ENCODE data around the gene TXNIP. TPM values are rescaled to one million over a fixed set of nuclear protein-coding genes. Genes with fewer than 3 reads are reported as not detected.

The TXNIP gene
- total RNA-seq, 4 donors from 2014 or later: 94.9 to 942 (median 328) TPM

GRCh38 chr1:145951526-145951925 lies 44.9 kb downstream of the TXNIP start:
- Histone ChIP-seq H3K27ac (no peak overlapping the region), H3K36me3 (peaks cover 0 to 9% (median 0%) of the 10 kb centered on the region in 3 donors), H3K27me3 (no peaks in the 10 kb centered on the region), H3K4me1 (peaks cover 0 to 49% (median 18%) of the 10 kb centered on the region in 3 donors), H3K4me3 (no peak overlapping the region), H3K9me3 (no peaks in the 10 kb centered on the region)
- intact Hi-C loops (cut with DNase I): no loop called here
- 100% methylated on average over 1 of the region's 1 CpG for WGBS, 2 donors
- TF ChIP-seq CTCF (IDR thresholded peaks at IDR 0.05) (no peak), POLR2A (IDR thresholded peaks at IDR 0.05) (no peak)
- DNase-seq: no peak

- TF ChIP-seq POLR2A (IDR thresholded peaks at IDR 0.05): no peak
- TF ChIP-seq CTCF (IDR thresholded peaks at IDR 0.05): no peak
- DNase-seq: no peak
- 90 to 91% methylated on average over 4 of the region's 4 CpGs for WGBS, 2 donors
- Histone ChIP-seq H3K27ac (no peak overlapping the region), H3K27me3 (no peaks in the 10 kb centered on the region), H3K36me3 (peaks cover 0 to 16% (median 0%) of the 10 kb centered on the region in 3 donors), H3K9me3 (no peaks in the 10 kb centered on the region), H3K4me1 (peaks cover 0 to 26% (median 0%) of the 10 kb centered on the region in 3 donors), H3K4me3 (no peak overlapping the region)
- intact Hi-C loops (cut with DNase I): no loop called here
Measured at GRCh38 chr1:145949219-145949618, 47.2 kb downstream of the TXNIP start.

GRCh38 chr1:145947551-145947950 lies 48.8 kb downstream of the TXNIP start:
- Histone ChIP-seq H3K9me3 (no peaks in the 10 kb centered on the region), H3K27ac (no peak overlapping the region), H3K4me3 (no peak overlapping the region), H3K36me3 (peaks cover 0 to 32% (median 0%) of the 10 kb centered on the region in 3 donors), H3K4me1 (peaks cover 0 to 14% (median 0%) of the 10 kb centered on the region in 3 donors), H3K27me3 (no peaks in the 10 kb centered on the region)
- DNase-seq: no peak
- TF ChIP-seq POLR2A (IDR thresholded peaks at IDR 0.05) (no peak), CTCF (IDR thresholded peaks at IDR 0.05) (no peak)
- intact Hi-C loops (cut with DNase I): no loop called here
- 71 to 82% methylated on average over 4 of the region's 4 CpGs for WGBS, 2 donors

- Histone ChIP-seq H3K4me1 (peaks cover 0 to 14% (median 0%) of the 10 kb centered on the region in 3 donors), H3K36me3 (peaks cover 0 to 41% (median 0%) of the 10 kb centered on the region in 3 donors), H3K9me3 (no peaks in the 10 kb centered on the region), H3K27ac (no peak overlapping the region), H3K4me3 (no peak overlapping the region), H3K27me3 (no peaks in the 10 kb centered on the region)
- DNase-seq: no peak
- TF ChIP-seq CTCF (IDR thresholded peaks at IDR 0.05): no peak
- no peak for TF ChIP-seq POLR2A (IDR thresholded peaks at IDR 0.05)
- WGBS, 2 donors: 80 to 85% methylated on average over 3 to 4 of the region's 4 CpGs
- intact Hi-C loops (cut with DNase I): no loop called here
Measured at GRCh38 chr1:145946477-145946986, 49.8 kb downstream of the TXNIP start.

- TF ChIP-seq CTCF (IDR thresholded peaks at IDR 0.05) (no peak), POLR2A (IDR thresholded peaks at IDR 0.05) (no peak)
- no peak for DNase-seq
- WGBS, 2 donors: 85 to 96% methylated on average over 3 of the region's 3 CpGs
- H3K27ac ChIP-seq: no peak overlapping the region
- H3K36me3 ChIP-seq: peaks cover 0 to 51% (median 0%) of the 10 kb centered on the region in 3 donors
- intact Hi-C loops (cut with DNase I): no loop called here
- H3K27me3 ChIP-seq: no peaks in the 10 kb centered on the region
- no peaks in the 10 kb centered on the region for H3K9me3 ChIP-seq
- no peak overlapping the region for H3K4me3 ChIP-seq
- no peaks in the 10 kb centered on the region for H3K4me1 ChIP-seq
Measured at GRCh38 chr1:145944532-145944931, 51.8 kb downstream of the TXNIP start.

Data from esophagus squamous epithelium (tissue), 5 donors.